Measurements from ENCODE around the gene RAB9B.
"Not testable (repeated sequence)": the region's sequence is repeated elsewhere in the genome, so short reads cannot be mapped to it uniquely, and the experiment has no call there.

Gene RAB9B, protein sequence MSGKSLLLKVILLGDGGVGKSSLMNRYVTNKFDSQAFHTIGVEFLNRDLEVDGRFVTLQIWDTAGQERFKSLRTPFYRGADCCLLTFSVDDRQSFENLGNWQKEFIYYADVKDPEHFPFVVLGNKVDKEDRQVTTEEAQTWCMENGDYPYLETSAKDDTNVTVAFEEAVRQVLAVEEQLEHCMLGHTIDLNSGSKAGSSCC

DNA sequence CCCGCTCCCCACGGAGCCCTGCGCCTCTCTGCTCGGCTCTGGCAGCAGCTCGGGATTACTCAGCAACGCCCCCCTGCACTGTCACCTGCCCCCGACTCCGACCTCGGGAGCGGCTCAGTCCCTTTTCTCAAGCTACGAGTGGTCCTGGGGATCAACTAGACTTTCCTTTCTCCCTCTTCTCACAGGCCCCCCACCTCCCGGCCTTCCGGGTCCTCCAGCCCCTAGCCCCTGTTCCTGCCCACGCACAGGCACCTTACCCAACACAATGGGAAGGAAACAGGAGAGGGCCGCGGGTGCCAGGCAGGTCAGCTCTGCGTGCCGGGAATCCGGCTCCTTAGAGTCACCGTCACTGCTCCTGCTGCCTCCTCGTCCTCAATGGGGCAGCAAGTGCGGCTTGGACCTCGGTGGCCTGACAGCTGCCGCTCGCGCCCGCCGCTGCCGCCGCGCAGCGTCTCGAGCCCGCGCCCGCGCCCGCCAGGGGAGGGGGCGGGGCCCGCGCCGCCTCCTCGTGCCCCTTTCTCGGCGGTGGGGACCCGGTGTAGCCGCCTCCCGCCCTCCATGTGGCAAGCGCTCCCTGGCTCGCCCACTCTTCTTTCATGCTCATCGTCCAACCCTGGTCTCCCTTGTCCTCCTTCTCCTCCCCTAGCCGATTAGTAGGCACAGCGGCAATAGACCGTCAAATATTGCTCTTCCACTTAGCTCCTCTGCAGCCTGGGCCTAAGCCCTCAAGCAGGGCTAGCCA is at the start of gene RAB9B:
TSS of gene RAB9B (minus strand) at position 455 of the 742 bp plus-strand sequence. CDS start 6,473 bp downstream, outside the sequence.
- DNase-seq (ENCODE audit: low spot score) = peak; percentile 28

DNA sequence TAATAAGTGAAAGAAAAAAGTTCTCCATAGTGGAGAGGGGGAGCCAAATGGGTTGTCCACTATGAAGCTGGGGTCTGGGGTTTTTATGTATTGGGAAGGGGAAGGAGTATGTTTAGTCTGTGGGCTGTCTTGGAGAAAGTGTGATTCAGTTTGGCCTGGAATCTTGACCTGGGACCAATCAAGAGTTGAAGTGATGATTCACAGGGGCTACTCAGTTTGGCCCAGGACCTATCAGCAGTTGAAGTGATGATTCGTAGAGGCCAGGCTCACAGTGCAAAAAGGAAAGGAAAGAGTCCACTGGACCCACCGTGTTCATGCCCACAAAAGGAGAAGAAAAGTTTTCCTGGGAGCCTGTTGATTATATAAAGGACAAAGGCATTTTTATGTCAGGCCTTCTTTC is 47.3 kb upstream of the RAB9B start:
- DNase-seq (ENCODE audit: low spot score) = no peak

DNA sequence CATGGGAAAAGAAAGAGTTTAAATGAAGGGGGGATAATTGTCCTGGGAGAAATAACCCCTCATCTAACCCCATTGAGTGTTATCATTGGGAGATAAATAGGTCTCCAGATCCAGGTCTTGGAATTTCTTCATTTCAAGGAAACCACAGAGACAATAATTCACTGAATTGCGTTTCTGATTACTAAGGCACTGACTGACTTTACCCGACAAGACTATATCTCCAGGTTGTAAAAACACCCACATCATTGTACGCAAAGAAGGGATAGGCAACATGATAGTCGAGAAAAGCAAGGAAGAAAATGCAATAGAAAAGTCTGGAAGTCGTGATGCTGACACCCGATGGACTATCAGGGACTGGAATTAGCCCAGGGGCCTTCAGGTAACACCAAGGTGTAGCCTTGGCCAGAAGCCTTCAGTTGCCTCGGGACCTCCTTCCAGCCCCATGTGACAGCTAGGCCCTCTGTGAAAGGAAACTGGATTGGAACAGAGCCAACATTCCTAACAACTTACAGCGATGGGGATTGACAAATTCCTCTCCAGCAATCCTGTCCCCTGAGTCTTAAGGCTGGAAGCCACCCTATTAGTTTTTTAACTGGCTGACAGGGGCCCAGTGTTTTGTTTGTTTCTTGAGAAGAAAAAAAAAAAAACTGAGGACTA is 46.5 kb upstream of the RAB9B start:
- no peak for DNase-seq (ENCODE audit: low spot score)

DNA sequence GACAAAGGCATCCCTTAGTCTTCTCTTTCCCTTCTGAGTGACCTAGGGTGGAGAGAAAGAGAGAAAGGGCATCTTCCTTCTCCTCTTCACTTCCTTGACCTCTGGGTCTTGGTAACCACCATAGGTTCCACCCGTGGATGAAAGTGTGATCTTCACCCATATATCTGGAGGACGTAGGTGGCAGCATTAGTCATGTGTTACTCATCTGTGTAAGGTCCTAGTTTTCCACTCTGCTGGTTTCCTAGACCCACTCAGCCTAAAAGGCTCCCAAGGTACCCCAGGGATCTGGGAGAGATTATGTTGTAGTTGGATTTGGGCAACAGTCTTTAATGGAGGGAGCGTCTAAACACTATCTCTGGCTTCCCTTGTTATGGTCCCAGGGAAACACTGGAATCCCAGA is 45.5 kb upstream of the RAB9B start:
- no peak for DNase-seq (ENCODE audit: low spot score)

DNA sequence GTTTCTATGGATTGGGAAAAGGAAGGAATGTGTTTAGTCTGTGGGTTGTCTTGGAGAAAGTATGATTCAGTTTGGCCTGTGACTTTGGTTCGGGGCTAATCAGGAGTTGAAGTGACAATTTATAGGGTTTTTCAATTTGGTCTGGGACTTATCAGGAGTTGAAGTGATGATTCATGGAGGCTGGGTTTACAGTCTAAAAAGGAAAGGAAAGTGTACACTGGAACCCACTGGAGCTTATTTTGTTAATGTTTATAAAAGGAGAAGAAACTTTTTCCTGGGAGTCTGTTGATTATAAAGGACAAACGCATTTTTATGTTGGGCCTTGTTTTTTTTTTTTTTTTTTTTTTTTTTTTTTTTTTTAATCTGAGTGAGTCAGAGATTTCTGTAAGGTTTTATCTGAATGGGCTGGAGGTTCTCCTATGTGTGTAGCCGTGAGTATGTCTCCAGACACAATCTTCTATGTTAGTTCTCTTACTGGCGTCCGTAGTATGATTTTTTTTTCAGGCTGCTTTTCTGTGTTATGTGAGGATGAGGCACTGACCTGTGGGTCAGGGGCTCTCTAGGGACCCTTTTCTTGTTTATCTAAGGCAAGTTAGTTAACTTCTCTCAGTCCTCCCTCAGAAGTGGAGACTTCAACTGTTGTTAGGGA is 33.0 kb upstream of the RAB9B start:
- no peak for DNase-seq (ENCODE audit: low spot score)

DNA sequence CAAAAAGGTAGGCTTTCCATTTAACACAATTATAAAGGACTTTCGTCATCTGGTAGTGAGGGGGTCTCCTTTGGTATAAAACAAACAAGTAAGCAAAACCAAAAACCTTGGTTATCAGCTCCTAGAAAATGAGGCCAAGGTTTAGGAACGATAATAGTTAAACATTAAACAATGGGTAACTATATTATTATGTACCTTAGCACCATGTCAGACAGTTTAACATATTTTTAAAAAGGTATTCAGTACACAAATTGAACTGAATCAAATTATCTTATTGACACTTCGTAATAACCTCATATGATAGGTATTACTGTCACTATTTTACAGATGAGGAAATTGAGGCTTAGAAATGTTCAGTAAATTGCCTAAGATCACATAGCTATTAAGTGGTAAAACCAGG is 32.1 kb upstream of the RAB9B start:
- no peak for DNase-seq (ENCODE audit: low spot score)

DNA sequence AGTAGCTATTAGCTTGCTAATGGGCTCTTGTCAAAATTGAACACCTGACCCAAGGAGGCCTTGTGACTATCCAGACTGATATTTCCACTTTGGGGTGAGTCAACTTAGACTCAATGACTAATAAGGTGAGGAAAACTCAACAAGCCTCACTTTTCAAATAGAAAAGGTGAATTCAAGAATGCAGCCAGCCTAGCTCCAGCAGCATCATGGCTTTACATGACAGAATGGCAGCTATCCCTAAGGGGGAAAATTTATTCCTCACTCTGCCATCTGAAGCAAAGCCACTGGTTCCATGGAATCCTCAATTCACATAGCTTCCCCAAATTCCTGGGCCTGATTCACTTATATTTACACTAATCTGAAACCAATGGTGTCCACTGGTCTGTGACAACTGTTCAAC is 29.1 kb upstream of the RAB9B start:
- DNase-seq (ENCODE audit: low spot score) = no peak

DNA sequence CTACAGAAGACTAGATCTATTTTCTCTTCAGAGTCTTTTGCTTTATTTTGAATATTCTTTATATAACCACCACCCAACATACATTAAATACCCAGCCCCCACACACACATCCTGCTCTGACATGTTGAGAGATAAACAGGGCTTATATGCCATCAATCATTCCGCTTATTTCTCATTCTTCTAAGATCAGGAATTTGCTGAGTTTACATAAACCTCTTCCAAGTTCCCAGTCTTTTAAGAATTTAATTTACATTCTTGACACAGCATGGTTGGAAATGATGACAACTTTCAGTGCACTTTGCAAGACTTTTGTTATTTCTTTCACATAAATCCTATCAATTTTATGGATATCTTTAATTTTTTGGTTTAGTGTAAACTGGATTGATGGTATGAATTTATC is 17.5 kb upstream of the RAB9B start:
- no peak for DNase-seq (ENCODE audit: low spot score)

DNA sequence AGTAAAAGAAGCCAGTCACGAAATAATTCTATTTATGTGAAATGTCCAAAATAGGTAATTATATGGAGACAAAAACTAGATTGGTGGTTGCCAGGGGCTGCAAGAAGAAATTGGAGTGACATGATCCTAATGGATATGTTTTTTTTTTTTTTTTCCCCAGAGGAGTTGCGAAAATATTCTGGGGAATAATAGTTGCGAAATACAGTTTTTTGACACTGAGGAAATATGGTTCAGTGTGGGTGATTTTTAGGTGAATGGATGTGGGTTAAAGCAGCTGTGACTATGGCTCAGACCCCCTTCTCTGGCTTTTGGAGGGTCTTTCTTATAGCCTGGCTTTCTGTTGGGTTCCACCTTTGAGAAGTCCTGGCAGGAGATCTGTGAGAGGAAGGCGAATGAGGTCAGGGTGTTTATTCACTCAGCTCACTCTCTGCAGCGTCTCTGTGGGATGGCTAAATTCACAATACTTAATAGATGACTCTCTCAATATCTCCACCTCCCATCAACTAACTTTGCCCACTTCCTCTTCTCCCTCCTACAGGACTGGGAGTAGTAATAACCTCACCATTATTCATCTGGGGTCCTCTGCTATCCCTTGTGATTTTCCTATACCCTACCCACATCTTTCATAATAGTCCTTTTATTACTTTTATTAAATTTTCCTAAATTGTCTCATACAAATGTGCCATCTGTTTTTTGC is 15.3 kb upstream of the RAB9B start:
- DNase-seq (ENCODE audit: low spot score) = no peak

DNA sequence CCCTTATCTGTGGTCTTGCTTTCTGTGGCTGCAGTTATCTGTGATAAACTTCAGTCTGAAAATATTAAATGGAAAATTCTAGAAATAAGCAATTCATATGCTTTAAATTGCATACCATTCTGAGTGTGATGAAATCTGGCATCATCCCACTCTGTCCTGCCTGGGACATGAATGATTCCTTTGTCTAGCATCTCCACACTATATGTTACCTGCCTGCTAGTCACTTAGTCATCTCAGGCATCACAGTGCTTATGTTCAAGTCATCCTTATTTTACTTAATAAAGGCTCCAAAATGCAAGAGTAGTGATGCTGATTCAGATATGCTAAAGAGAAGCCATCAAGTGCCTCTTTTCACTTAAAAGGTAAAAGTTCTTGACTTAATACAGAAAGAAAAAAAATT is 14.3 kb upstream of the RAB9B start:
- DNase-seq (ENCODE audit: low spot score) = no peak

DNA sequence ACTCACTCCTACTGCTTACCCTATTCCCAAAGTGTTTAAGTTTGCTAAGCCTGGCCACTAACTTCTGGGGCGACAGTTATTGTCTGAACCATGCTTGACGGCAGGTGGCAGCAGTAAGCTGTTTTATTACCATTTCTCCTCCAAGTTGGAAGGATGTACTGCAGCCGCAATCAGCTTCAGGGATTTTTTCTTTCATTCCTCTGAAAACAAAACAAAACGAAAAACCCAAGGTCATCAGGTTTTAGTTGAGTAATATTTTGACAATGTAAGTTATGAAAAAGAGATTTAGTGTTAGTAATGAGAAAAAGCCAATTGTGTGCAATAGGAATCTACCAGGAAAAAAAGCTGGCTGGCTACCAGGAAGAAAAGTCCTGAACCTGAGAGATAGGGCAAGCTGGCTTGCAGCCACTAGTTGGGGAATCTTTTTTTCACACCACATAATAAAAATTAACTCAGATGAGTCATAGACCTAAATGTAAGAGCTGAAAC is 13.2 kb upstream of the RAB9B start:
- peak; percentile 31 for DNase-seq (ENCODE audit: low spot score)

DNA sequence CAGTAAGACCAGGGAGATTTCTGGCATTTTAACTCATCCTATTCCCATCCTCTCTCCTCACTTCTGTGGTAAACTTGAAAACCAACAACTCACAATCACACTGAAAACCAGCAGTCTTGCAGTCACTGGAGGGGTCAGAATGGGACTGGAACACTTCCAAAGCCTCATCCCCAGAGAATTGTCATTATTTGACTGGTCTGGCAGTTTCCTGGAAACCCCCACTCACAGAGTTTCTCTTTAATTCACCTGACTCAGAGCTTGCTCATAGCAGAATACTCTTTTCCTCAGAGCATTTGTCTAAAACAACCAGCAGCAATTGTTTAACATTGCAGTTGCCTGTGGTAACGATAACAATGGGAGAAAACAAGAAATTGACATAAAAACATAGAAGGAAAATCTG is 7.3 kb upstream of the RAB9B start:
- DNase-seq (ENCODE audit: low spot score) = no peak

DNA sequence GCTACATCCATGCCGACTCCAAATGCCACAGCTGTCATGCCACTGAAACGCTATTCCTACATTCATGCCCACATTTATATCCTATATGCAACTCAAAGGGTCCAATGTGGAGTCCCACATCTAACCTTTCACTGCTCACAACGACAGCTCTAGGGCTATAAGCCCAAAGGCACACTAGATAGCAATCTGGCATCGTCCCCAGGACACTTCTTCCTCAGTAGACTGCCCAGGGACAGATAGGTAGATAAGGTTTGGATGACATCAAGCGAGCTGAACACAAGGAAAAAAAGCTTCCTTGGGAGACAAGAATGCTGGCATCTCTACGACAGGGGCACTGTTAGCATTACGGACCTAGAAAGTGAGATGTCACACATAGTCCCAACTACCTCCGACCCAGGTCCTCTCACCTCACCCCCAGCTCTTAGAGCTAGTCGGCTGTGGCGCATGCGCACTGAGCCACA is 685 bp downstream of the RAB9B start:
- peak; percentile 79 for DNase-seq (ENCODE audit: low spot score)

DNA sequence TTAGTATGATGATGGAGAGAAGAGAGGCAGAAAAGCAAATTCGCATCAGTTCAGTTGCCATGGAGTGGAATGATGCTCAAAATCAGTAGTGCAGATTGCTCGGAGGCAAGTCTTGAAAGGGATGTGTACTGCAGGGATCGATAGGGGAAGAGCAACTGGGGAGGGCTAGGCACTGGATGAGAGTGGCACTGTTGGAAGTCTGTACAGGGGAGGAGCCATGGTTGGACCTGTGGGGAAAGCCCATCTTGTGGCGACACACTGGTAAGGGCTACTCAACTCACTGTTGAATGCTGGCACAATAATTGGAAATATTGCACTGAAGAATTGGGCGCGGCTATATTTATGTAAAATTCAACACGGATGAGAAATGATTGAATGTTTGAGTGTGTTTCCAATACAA is 1.2 kb downstream of the RAB9B start:
- no peak for DNase-seq (ENCODE audit: low spot score)

DNA sequence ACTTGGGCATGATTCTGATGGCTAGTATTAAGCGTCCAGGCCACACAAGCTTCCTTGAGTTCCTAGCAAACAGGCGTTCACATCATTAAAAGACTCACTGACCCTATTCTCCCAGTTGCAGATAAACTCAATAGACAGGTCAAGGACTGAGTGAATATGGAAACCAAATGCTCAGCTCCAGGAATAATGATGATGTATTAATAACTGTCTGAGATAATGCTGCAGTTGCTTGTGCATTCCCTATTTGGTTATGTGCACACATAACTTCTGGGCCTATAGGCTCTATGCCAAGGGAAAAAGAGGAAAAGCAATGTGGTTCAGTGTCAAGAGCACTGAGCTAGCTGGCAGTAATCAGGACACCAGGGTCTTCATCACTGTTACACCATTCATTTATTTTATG is 3.5 kb downstream of the RAB9B start:
- no peak for DNase-seq (ENCODE audit: low spot score)

DNA sequence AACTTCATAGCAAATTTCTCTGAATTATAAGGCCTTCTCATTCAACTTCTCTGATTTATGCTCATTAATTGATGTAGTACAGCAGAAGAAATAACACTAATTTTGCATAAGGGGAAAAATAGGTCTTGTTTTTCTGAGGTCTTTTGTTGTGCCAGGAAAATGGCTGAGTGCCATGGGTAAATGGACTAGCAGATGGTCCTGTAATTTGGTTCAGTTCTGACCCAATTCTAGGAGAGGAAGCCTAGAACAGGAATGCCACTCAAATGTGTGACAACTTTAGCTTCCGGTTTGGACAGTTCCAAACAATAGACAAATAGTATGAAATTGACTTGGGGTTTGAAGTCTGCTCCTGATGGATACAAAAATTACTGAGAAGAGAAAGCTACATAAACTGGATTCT is 6.2 kb downstream of the RAB9B start:
- no peak for DNase-seq (ENCODE audit: low spot score)

DNA sequence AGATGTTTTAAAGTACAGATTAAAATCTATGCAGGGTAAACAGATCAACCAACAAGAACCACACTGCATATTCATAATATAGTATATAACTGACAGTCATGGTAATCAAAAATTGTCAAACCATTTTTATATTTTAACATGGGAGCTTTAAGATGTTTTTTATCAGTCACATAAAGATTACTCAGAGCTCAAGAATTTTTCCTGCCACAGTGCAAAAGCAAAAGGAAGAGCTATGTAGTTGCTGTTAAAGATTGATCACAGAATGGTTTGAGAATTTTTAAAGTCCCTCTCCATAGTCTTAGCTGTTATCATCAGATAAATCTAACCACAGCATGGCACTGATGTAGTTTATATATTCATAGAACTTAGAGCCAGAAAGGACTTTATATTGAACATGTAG is 8.5 kb downstream of the RAB9B start:
- no peak for DNase-seq (ENCODE audit: low spot score)

DNA sequence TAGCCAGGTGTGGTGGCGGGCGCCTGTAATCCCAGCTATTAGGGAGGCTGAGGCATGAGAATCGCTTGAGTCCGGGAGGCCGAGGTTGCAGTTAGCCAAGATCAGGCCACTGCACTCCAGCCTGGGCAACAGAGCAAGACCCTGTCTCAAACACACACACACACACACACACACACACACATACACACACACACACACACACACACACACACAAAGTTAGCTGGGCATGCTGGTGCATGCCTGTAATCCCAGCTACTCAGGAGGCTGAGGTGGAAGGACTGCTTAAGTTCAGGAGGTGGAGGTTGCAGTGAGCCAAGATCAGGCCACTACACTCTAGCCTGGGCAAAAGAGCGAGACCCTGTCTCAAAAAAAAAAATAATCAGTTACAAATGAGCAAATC is 11.3 kb downstream of the RAB9B start:
- DNase-seq (ENCODE audit: low spot score) = not testable (repeated sequence)

DNA sequence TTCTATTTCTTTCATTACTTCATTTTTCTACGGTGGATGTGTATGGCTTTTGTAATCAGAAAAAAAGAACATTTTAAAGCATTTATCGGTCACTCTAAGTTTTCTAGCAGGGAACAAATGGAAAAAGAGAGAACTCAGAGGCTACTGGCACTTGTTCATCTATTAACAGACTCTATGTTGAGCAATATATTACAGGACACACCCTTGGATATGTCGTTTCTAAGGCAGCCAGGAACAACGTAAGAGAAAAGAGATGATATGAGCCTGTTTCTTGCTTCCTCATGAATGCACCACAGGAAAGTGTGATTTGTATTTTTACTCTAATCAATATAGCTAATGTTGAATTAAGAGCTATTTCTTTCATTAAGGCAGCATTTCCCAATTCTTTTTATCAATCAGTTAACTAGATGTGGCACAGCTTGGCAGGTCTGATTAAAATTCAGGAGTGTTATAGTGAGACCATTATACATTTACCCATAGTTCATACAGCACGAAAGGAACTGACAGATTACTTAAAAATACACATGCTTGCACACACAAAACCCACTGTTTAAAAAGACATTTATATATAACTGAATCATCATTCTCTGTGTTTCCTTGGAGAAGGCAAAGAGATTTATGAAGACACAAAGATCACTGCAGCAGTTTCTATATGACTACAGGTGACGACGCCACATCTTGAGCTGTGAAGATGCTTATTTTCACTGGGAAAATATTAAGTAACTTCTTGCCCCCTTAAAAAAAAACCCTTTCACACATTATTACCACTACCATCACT is 13.0 kb downstream of the RAB9B start:
- DNase-seq (ENCODE audit: low spot score) = no peak

DNA sequence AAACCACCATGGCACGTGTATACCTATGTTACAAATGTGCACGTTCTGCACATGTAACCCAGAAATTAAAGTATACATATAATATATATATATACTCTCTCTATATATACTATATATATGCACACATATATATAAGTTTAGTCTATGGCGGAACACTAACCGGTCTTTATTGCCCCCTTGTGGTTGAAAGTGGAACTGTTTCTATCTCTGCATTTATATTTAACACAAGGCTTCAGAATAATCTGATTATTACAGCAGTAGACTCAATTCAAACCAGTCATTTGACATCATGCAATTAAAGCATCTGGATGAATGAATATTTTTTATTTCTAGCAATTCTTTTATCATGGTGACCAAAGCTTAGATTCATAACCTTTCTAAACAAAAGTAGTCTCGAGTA is 14.6 kb downstream of the RAB9B start:
- peak; percentile 14 for DNase-seq (ENCODE audit: low spot score)

DNA sequence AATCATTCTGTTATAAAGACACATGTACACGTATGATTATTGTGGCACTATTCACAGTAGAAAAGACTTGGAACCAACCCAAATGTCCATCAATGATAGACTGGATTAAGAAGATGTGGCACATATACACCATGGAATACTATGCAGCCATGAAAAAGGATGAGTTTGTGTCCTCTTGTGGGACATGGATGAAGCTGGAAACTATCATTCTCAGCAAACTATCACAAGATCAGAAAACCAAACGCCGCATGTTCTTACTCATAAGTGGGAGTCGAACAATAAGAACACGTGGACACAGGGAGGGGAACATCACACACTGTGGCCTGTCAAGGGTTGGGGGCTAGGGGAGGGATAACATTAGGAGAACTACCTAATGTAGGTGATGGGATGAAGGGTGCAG is 15.0 kb downstream of the RAB9B start:
- DNase-seq (ENCODE audit: low spot score) = not testable (repeated sequence)

Data from germinal center (tissue), 1 donor.